NCI-H345 treated with DMSO at 0.1 percent for 48 hours (cell line): ENCODE measurements around the gene MN1.

Experiments
- DNase-seq: peaks from one replicate; lab custom pipeline; 2025; ENCODE audit not compliant: unreplicated experiment; lab: John Stamatoyannopoulos, UW

Gene MN1

GRCh38 chr22:27800250-27801201 is 1.0 kb downstream of the MN1 start:
- peak; percentile 4 for DNase-seq

GRCh38 chr22:27799827-27800249 is 1.7 kb downstream of the MN1 start:
- DNase-seq, result no peak

- DNase-seq, result no peak
Measured at GRCh38 chr22:27799015-27799826, 2.3 kb downstream of the MN1 start.

GRCh38 chr22:27798511-27799014 is 3.0 kb downstream of the MN1 start:
- DNase-seq, result no peak

- DNase-seq, result no peak
Measured at GRCh38 chr22:27797520-27798391, 3.8 kb downstream of the MN1 start.

GRCh38 chr22:27796829-27797519 is 4.6 kb downstream of the MN1 start:
- no peak for DNase-seq

GRCh38 chr22:27795696-27796517 is 5.6 kb downstream of the MN1 start:
- DNase-seq, result no peak

- DNase-seq, result no peak
Measured at GRCh38 chr22:27795053-27795452, 6.5 kb downstream of the MN1 start.

GRCh38 chr22:27794226-27794625 is 7.3 kb downstream of the MN1 start:
- no peak for DNase-seq

GRCh38 chr22:27793576-27793975 is 8.0 kb downstream of the MN1 start:
- DNase-seq, result no peak

- DNase-seq, result no peak
Measured at GRCh38 chr22:27792452-27793161, 8.9 kb downstream of the MN1 start.

GRCh38 chr22:27791859-27792241 is 9.7 kb downstream of the MN1 start:
- no peak for DNase-seq

GRCh38 chr22:27791159-27791858 is 10.2 kb downstream of the MN1 start:
- no peak for DNase-seq

GRCh38 chr22:27790376-27791158 is 11.0 kb downstream of the MN1 start:
- no peak for DNase-seq

- no peak for DNase-seq
Measured at GRCh38 chr22:27788500-27789288, 12.9 kb downstream of the MN1 start.

GRCh38 chr22:27786965-27787364 is 14.6 kb downstream of the MN1 start:
- DNase-seq, result no peak
